ENCODE data around the gene DPP6.
"Not testable (repeated sequence)": the region's sequence is repeated elsewhere in the genome, so short reads cannot be mapped to it uniquely, and the experiment has no call there.

The DPP6 gene

DNA sequence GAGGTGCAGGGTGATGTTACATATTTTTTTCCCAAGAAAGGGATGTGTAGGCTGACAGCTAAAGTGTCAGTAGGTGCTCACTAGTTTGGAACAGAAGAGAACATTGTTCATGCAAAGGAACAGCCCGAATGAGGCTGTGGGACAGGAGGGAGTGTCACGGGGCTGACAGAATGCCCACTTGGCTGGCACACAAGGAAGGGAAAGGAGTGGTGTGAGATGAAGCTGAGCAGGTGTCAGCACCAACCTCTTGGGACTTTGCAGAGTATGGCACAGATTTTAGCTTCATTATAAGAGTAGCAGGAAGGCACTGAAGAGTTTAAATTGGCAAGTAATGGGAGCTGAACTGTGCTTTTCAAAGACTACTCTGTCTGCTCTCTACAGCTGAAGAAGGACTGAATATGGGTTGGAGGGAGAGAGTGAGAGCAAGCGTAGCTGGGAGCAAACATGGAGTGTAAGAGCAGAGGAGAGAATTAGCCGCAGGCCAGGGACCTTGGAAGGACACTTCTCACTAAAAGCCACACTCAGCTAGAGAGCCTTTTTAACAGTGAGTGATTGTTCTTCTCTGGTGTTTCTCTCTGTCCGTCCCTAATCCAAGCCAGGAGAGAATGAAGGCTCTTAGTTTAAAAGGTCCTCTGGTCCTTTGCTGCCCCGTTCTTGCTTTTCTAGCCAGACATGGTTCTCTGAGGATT, 35.0 kb downstream of the DPP6 start:
- H3K9ac ChIP-seq (ENCODE audit: low read depth, low read length, poor library complexity, severe bottlenecking); H3K36me3 ChIP-seq (ENCODE audit: insufficient read depth, low read length); H3K79me2 ChIP-seq (ENCODE audit: insufficient read depth, low read length); H3K9me3 ChIP-seq (ENCODE audit: insufficient read depth, low read depth, low read length); H3K27me3 ChIP-seq (ENCODE audit: insufficient read depth, low read length, poor library complexity, severe bottlenecking); H2AFZ ChIP-seq (ENCODE audit: low read length); H3K4me2 ChIP-seq (ENCODE audit: low read depth, low read length, poor library complexity, severe bottlenecking); H3K9me2 ChIP-seq (replicated peaks; ENCODE audit: low read depth, low read length); H3F3A ChIP-seq (ENCODE audit: low read depth); H4K20me1 ChIP-seq (ENCODE audit: insufficient read depth, low read length, poor library complexity, severe bottlenecking); H3K4me1 ChIP-seq (ENCODE audit: insufficient read depth, low read length, poor library complexity, severe bottlenecking); H3K4me3 ChIP-seq (ENCODE audit: low read length, poor library complexity, severe bottlenecking): not testable (repeated sequence)

DNA sequence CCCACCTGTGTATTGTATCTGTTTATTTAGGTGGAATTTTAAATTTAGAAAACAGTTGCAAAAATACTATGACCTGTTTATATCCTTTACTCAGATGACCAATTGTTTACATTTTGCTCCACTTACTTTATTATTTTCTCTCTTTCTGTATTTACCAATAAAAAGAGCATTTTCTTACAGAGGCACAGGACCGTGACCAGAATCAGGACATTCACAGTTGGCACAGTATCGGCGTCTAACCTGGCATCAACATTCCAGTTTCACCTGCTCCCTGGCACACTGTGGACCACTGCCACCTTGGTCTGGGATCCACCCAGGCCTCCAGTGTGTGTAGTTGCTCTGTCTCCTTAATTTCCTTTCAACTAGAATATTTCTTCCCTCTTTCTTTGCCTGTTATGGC, 39.9 kb downstream of the DPP6 start:
- H4K20me1 ChIP-seq (ENCODE audit: insufficient read depth, low read length, poor library complexity, severe bottlenecking); H3K4me3 ChIP-seq (ENCODE audit: low read length, poor library complexity, severe bottlenecking); H3K4me1 ChIP-seq (ENCODE audit: insufficient read depth, low read length, poor library complexity, severe bottlenecking); H3K4me2 ChIP-seq (ENCODE audit: low read depth, low read length, poor library complexity, severe bottlenecking); H3K27me3 ChIP-seq (ENCODE audit: insufficient read depth, low read length, poor library complexity, severe bottlenecking); H3K9me3 ChIP-seq (ENCODE audit: insufficient read depth, low read depth, low read length); H3K9me2 ChIP-seq (replicated peaks; ENCODE audit: low read depth, low read length); H3K79me2 ChIP-seq (ENCODE audit: insufficient read depth, low read length); H3K36me3 ChIP-seq (ENCODE audit: insufficient read depth, low read length); H2AFZ ChIP-seq (ENCODE audit: low read length); H3K9ac ChIP-seq (ENCODE audit: low read depth, low read length, poor library complexity, severe bottlenecking); H3F3A ChIP-seq (ENCODE audit: low read depth): not testable (repeated sequence)

DNA sequence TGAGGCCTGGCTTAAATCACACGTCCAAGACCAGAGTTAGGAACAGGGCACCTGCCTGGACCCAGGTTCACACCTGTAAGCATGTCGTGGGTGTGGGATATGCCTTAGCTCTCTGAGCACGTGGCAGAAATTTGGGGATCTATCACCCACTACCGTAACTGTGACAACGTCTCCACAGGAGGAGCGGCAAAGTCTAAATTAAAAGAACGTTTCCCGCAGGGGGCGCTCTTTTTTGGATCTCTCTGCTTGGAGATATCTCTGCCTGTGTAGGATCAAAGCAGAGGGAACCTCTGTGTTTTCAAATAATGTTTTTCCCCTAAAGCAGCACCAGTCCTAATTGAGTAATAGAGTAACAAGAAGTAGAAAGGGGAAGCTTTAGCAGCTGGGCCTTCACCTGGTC, 43.0 kb downstream of the DPP6 start:
- not testable (repeated sequence) for H3K9me3 ChIP-seq (ENCODE audit: insufficient read depth, low read depth, low read length); H3K27me3 ChIP-seq (ENCODE audit: insufficient read depth, low read length, poor library complexity, severe bottlenecking); H2AFZ ChIP-seq (ENCODE audit: low read length); H3K4me2 ChIP-seq (ENCODE audit: low read depth, low read length, poor library complexity, severe bottlenecking); H3K9ac ChIP-seq (ENCODE audit: low read depth, low read length, poor library complexity, severe bottlenecking); H3K36me3 ChIP-seq (ENCODE audit: insufficient read depth, low read length); H3K4me3 ChIP-seq (ENCODE audit: low read length, poor library complexity, severe bottlenecking); H3K79me2 ChIP-seq (ENCODE audit: insufficient read depth, low read length); H3F3A ChIP-seq (ENCODE audit: low read depth); H3K4me1 ChIP-seq (ENCODE audit: insufficient read depth, low read length, poor library complexity, severe bottlenecking); H4K20me1 ChIP-seq (ENCODE audit: insufficient read depth, low read length, poor library complexity, severe bottlenecking); H3K9me2 ChIP-seq (replicated peaks; ENCODE audit: low read depth, low read length)

DNA sequence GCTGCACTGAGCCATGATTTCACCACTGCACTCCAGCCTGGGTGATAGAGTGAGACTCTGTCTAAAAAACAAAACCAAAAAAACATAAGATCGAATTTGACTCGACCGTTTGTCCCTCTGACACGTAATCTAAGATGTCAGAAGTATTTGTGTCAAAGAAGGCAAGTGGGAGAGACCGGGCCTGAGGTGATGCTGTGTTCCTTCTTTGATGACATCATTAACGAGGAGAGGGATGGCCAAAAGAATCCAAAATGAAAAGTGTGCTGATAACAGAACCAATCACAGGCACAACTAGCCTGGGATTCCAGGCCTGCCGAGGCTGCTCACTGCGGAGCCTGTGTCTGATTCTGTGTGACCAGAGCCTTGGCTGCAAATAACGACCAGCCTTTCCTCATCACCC, 52.9 kb downstream of the DPP6 start:
- H3K4me2 ChIP-seq (ENCODE audit: low read depth, low read length, poor library complexity, severe bottlenecking); H3K27me3 ChIP-seq (ENCODE audit: insufficient read depth, low read length, poor library complexity, severe bottlenecking); H3F3A ChIP-seq (ENCODE audit: low read depth); H3K36me3 ChIP-seq (ENCODE audit: insufficient read depth, low read length); H4K20me1 ChIP-seq (ENCODE audit: insufficient read depth, low read length, poor library complexity, severe bottlenecking); H2AFZ ChIP-seq (ENCODE audit: low read length); H3K9me2 ChIP-seq (replicated peaks; ENCODE audit: low read depth, low read length); H3K4me1 ChIP-seq (ENCODE audit: insufficient read depth, low read length, poor library complexity, severe bottlenecking); H3K4me3 ChIP-seq (ENCODE audit: low read length, poor library complexity, severe bottlenecking); H3K9me3 ChIP-seq (ENCODE audit: insufficient read depth, low read depth, low read length); H3K79me2 ChIP-seq (ENCODE audit: insufficient read depth, low read length); H3K9ac ChIP-seq (ENCODE audit: low read depth, low read length, poor library complexity, severe bottlenecking): not testable (repeated sequence)

DNA sequence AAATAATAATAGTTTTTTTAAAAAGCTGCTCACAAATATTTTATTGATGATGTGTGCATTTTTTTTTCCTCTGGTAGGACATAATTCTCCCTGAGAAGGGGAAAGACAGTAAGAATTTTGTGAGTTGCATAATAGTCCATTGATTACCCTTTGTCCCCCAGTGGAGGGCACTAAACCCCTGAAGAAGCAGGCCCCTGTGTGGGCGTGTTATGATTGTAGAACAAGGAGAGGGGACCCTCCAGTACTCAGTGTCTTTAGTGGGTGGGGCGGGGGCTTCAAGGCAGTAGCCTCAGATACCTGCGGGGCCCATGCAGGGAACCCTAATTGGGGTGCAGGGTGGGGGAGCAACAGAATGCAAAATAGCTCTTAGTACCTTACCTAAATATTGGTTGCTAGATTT, 57.4 kb downstream of the DPP6 start:
- H3K36me3 ChIP-seq (ENCODE audit: insufficient read depth, low read length); H3K27me3 ChIP-seq (ENCODE audit: insufficient read depth, low read length, poor library complexity, severe bottlenecking); H3K9me3 ChIP-seq (ENCODE audit: insufficient read depth, low read depth, low read length); H3K9me2 ChIP-seq (replicated peaks; ENCODE audit: low read depth, low read length); H3K4me1 ChIP-seq (ENCODE audit: insufficient read depth, low read length, poor library complexity, severe bottlenecking); H3F3A ChIP-seq (ENCODE audit: low read depth); H3K4me2 ChIP-seq (ENCODE audit: low read depth, low read length, poor library complexity, severe bottlenecking); H3K9ac ChIP-seq (ENCODE audit: low read depth, low read length, poor library complexity, severe bottlenecking); H3K4me3 ChIP-seq (ENCODE audit: low read length, poor library complexity, severe bottlenecking); H2AFZ ChIP-seq (ENCODE audit: low read length); H4K20me1 ChIP-seq (ENCODE audit: insufficient read depth, low read length, poor library complexity, severe bottlenecking); H3K79me2 ChIP-seq (ENCODE audit: insufficient read depth, low read length): not testable (repeated sequence)

DNA sequence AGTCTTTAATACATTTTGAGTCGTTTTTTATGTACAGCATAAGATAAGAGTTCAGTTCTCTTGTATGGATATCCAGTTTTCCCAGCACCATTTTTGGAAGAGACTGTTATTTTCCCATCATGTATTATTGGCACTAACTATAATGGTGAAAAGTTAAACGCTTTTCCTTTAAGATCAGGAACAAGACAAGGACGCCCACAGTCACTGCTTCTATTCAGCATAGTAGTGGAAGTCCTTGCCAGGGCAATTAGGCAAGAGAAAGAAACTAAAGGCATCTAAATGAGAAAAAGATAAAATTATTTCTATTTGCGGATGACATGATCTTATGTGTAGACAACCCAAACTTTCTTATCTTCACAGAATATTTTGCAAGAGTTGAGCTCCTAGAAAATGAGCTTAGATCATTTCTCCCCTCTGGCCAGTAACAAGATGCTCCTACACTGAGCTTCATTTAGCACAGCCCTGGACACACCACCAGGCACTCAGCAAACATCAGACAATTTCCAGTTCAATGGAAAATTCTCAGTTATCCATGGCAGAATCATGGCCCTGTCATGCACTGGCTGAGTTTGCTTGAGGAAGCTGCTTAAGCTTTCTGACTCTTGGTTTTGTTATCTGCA, 61.6 kb downstream of the DPP6 start:
- H3K9me2 ChIP-seq (replicated peaks; ENCODE audit: low read depth, low read length); H3K9ac ChIP-seq (ENCODE audit: low read depth, low read length, poor library complexity, severe bottlenecking); H3K79me2 ChIP-seq (ENCODE audit: insufficient read depth, low read length); H4K20me1 ChIP-seq (ENCODE audit: insufficient read depth, low read length, poor library complexity, severe bottlenecking); H2AFZ ChIP-seq (ENCODE audit: low read length); H3K4me2 ChIP-seq (ENCODE audit: low read depth, low read length, poor library complexity, severe bottlenecking); H3K4me3 ChIP-seq (ENCODE audit: low read length, poor library complexity, severe bottlenecking); H3K36me3 ChIP-seq (ENCODE audit: insufficient read depth, low read length); H3K9me3 ChIP-seq (ENCODE audit: insufficient read depth, low read depth, low read length); H3K27me3 ChIP-seq (ENCODE audit: insufficient read depth, low read length, poor library complexity, severe bottlenecking); H3F3A ChIP-seq (ENCODE audit: low read depth); H3K4me1 ChIP-seq (ENCODE audit: insufficient read depth, low read length, poor library complexity, severe bottlenecking): not testable (repeated sequence)

DNA sequence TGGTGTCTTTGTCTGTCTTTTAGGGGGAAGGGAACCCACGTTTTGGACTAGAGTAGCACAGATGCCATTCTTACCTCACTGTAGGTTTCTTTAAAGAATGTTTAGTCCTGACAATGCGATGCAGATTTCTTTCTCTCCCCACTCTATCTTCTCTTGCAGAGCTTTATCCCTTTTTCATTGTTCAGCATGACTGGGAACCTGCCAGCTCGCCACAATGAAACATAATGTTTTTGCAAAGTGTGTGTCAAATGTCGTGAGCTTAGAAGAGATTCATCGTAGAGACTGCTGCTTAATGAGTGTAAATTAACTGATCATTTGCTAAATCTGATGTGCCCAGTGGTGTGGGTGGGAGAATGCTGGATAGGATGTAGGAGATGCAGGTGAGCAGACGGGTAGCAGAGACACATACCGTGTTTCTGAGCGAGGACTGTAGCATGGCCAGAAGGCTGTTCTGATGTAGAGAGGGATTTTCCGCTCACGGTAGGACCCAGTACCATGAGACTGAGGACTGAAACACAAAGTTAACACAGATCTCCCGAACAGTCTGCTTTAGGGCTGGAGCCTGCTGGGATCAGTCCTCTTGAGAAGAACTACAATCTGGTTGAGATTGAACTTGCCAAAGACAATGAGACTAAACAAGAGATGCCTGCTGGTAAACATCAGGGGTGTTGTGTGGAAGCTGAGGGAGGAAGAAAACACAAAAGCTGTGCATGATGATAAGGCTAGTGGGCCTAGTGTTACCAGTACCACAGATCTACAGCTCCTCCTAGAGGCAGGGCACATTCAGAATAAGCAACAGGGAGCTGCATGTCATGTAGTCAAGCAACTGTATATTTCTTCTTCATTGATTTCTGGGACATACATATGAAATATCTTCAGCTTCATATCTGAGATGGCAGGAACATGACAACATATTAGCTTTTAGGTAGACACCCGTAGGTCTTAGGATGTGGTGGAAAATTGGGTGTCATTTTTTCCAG, 65.5 kb downstream of the DPP6 start:
- not testable (repeated sequence) for H4K20me1 ChIP-seq (ENCODE audit: insufficient read depth, low read length, poor library complexity, severe bottlenecking); H3K9me3 ChIP-seq (ENCODE audit: insufficient read depth, low read depth, low read length); H2AFZ ChIP-seq (ENCODE audit: low read length); H3K27me3 ChIP-seq (ENCODE audit: insufficient read depth, low read length, poor library complexity, severe bottlenecking); H3F3A ChIP-seq (ENCODE audit: low read depth); H3K4me1 ChIP-seq (ENCODE audit: insufficient read depth, low read length, poor library complexity, severe bottlenecking); H3K4me3 ChIP-seq (ENCODE audit: low read length, poor library complexity, severe bottlenecking); H3K9me2 ChIP-seq (replicated peaks; ENCODE audit: low read depth, low read length); H3K79me2 ChIP-seq (ENCODE audit: insufficient read depth, low read length); H3K36me3 ChIP-seq (ENCODE audit: insufficient read depth, low read length); H3K4me2 ChIP-seq (ENCODE audit: low read depth, low read length, poor library complexity, severe bottlenecking); H3K9ac ChIP-seq (ENCODE audit: low read depth, low read length, poor library complexity, severe bottlenecking)

All from Loucy (cell line).